Skin of body (tissue), 2 donors: Measurements from ENCODE around the gene SAT2. TPM values are rescaled to one million over a fixed set of nuclear protein-coding genes. Genes with fewer than 3 reads are reported as not detected.
"Not testable (repeated sequence)": the region's sequence is repeated elsewhere in the genome, so short reads cannot be mapped to it uniquely, and the experiment has no call there.

Source experiments
- DNase-seq: peaks from one replicate; lab custom pipeline; 2025; lab: John Stamatoyannopoulos, UW
- total RNA-seq: library from RNA; depleted of rRNA; stranded (reverse); fragments of >200 nt; gene quantifications from one replicate; pipeline ENCODE4 v1.2.3, GENCODE V29; 2014

SAT2 gene
- total RNA-seq, 1 donor from 2014 or later = 33.8 TPM

GRCh38 chr17:7634384-7634783 is 6.8 kb upstream of the SAT2 start:
- DNase-seq = no peak

- no peak for DNase-seq
Measured at GRCh38 chr17:7633093-7633492, 5.5 kb upstream of the SAT2 start.

GRCh38 chr17:7632492-7632894 is 4.9 kb upstream of the SAT2 start:
- no peak for DNase-seq

GRCh38 chr17:7631398-7632380 is 4.1 kb upstream of the SAT2 start:
- DNase-seq = no peak

GRCh38 chr17:7629939-7630571 is 2.4 kb upstream of the SAT2 start, which contains the start of gene SHBG:
Gene SHBG (plus strand): TSS chr17:7630135. CDS start chr17:7630173, 38 bp downstream.
- DNase-seq = no peak

- DNase-seq = no peak
Measured at GRCh38 chr17:7626956-7627249, 718 bp downstream of the SAT2 start.

- no peak for DNase-seq
Measured at GRCh38 chr17:7626307-7626706, 1.3 kb downstream of the SAT2 start.

- DNase-seq = not testable (repeated sequence)
Measured at GRCh38 chr17:7625749-7626148, 1.9 kb downstream of the SAT2 start.

- DNase-seq = no peak
Measured at GRCh38 chr17:7623661-7624060, 4.0 kb downstream of the SAT2 start.

GRCh38 chr17:7620835-7621234 is 6.8 kb downstream of the SAT2 start:
- no peak for DNase-seq

GRCh38 chr17:7618608-7619007 is 9.0 kb downstream of the SAT2 start:
- DNase-seq = no peak

- no peak for DNase-seq
Measured at GRCh38 chr17:7615265-7615747, 12.3 kb downstream of the SAT2 start.

- peak; percentile 100 for DNase-seq
Measured at GRCh38 chr17:7614425-7615264, 13.0 kb downstream of the SAT2 start, which contains the start of gene FXR2. Gene FXR2 (minus strand): TSS chr17:7614897. CDS start chr17:7614532, 365 bp downstream.

GRCh38 chr17:7613769-7614424 is 13.7 kb downstream of the SAT2 start:
- no peak for DNase-seq

GRCh38 chr17:7612294-7612640 is 15.4 kb downstream of the SAT2 start:
- no peak for DNase-seq

- no peak for DNase-seq
Measured at GRCh38 chr17:7611635-7612293, 15.9 kb downstream of the SAT2 start.

- no peak for DNase-seq
Measured at GRCh38 chr17:7610641-7611040, 17.0 kb downstream of the SAT2 start.

- DNase-seq = no peak
Measured at GRCh38 chr17:7606280-7606679, 21.3 kb downstream of the SAT2 start.

GRCh38 chr17:7597561-7597960 is 30.1 kb downstream of the SAT2 start:
- not testable (repeated sequence) for DNase-seq

GRCh38 chr17:7593296-7593695 is 34.3 kb downstream of the SAT2 start:
- DNase-seq = no peak
